Myocyte (in vitro differentiated cells): ENCODE results near the gene HDAC9. TPM values are rescaled to one million over a fixed set of nuclear protein-coding genes. Genes with fewer than 3 reads are reported as not detected.

ENCODE experiments used
- DNase-seq: peaks from one replicate; pipeline ENCODE4 v3.0.0-alpha.2; 2012; ENCODE audit warnings: low read depth
- polyA plus RNA-seq: library from polyadenylated mRNA; unstranded; fragments of >200 nt; gene quantifications from one replicate; pipeline ENCODE4 v1.2.1, GENCODE V29; 2012; ENCODE audit warnings: missing spikeins
- total RNA-seq: library from RNA; depleted of rRNA; stranded (reverse); fragments of >200 nt; gene quantifications from 2 replicates; pipeline ENCODE4 v1.2.3, GENCODE V29; 2014

Gene HDAC9
- total RNA-seq: 21.0 and 136 TPM in 2 replicates
- polyA plus RNA-seq: 10.6 TPM

DNA sequence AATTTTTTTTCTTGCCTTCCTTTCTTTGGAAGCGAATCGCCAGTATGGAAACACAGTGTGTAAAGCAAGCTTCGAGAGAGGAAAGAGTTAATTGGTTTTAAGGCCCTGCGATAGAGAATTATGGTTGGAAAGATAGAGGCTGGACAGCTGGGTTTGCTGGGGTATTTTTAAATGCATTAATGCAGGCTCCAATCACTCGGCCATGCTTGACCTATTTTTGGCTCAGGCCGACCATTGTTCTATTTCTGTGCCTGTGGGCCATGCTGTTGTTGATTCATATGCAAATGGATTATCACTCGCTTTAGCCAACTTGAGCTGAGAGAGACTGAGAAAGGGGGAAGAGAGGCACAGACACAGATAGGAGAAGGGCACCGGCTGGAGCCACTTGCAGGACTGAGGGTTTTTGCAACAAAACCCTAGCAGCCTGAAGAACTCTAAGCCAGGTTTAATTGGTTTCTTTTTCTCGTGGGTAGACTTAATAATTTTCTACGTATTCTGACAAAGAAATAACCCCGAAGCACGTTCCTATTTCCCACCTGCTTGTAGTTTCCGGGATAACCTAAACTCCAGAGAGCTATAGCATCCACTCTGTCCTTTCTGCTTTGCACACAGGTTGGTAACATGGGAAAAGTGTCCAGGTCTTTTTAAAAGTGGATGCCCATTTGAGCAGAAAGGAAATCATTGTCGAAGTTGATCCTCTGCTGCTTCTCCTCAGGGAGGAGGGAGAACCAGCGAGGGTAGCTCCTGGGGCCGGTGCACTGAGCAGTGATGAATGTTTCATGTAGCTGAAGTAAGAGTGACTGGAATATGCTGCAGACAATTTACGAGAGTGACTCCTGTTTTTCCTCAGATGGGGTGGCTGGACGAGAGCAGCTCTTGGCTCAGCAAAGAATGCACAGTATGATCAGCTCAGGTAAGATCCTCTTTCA lies at the start of gene HDAC9:
TSS of gene HDAC9 (plus strand) at position 338 of the 929 bp plus-strand sequence. CDS start at position 892, 554 bp downstream.
- DNase-seq: peak; percentile 98

DNA sequence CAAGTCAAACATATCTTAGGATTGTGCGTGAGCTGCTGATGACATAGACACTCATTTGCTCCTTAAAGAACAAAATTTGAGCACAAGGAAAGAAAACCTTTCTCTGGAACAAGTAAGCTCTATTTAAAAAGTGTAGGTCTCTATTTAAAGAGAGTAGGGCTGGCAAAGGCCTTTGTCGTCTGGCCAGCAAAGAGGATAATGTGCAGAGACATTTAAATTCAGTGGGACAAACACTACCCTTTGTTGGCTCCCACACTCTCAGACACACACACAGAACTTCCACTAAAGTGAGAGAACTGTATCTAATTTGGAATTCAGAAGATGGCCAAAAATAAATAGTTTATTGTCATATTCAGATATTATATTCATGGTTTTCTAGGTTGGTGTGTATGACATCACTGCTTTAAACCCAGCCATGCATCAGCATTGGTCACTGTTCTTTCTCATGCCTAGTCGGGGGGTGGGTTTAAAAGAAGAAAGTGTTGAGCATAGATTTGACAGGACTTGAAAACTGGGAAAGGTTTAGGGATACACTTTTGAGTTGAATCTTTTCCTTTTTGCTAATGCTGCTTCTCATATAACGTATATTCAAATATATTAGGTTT lies 49.5 kb upstream of the HDAC9 start:
- DNase-seq: no peak

DNA sequence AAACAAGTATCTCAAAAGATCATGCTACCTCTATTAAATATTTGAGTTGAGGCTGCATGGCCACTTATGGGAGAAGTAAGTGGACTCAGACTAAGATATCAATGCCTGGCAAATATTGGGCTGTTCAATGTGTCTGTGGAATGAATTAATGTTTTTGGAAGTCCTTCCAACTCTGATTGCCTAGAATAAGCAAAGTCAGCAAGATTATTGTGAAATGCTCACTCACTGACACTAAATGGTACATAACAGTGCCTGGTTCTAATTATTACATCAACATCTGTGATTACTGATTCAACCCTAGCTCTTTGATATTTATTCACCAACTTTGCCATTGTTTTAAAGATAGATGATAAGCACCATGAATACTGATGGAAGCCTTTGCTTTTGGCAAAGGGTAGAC lies 45.5 kb upstream of the HDAC9 start:
- no peak for DNase-seq

DNA sequence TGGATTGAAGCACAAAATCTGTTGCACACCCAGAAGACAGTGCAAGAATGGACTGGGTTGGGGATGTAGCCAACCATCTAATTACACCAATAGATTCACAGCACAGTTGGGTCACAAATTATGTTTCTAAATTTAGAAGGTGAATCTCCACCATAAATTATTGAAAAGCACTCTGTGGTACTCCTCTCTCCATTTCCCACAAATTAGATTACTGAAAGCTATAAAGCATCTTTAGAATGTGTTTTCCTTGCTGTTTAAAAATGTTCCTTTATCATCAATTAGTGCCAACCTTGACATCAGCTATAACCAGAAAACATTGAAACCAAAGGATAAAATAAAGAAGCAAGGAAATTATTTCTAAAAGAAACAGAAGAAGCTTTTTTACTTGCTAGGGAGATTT lies 39.9 kb upstream of the HDAC9 start:
- DNase-seq: no peak

DNA sequence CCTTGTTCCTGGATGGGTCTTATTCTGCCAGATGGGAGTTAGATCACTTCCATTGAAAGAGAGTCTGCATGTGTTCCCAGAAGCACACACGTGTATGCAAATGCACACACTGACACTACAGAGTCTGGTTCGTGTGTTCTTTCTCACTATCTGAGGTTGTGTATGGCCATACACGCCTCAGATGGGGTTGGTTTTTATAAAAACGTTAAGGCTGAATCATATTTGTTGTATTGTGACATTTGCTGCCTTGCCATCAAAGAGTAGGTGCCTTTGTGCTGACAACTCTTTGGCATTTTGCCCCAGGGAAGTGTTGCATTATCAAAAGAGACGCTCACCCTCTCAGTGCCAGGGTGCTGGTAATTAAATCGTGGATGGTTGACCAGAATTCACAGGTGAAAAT lies 37.7 kb upstream of the HDAC9 start:
- DNase-seq: peak; percentile 20

DNA sequence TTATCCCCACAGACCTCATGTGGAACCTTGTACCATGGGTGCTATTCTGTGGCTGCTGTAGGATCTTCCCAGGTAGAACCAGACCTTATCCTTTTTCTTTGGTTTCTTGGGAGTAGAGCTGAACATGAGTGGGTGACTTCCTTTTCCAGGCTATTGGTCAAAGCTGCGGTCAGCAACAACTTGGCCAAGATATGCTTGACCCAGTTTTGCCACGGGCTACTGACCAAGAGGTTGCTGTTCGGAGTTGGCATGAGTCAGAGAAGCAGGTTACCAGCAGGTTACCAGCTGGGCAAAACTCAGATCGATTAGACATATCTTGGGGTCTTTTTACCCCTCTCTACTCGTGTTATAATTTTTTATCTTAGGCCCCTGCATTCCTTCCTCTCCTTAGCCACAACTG lies 36.7 kb upstream of the HDAC9 start:
- DNase-seq: peak; percentile 28

DNA sequence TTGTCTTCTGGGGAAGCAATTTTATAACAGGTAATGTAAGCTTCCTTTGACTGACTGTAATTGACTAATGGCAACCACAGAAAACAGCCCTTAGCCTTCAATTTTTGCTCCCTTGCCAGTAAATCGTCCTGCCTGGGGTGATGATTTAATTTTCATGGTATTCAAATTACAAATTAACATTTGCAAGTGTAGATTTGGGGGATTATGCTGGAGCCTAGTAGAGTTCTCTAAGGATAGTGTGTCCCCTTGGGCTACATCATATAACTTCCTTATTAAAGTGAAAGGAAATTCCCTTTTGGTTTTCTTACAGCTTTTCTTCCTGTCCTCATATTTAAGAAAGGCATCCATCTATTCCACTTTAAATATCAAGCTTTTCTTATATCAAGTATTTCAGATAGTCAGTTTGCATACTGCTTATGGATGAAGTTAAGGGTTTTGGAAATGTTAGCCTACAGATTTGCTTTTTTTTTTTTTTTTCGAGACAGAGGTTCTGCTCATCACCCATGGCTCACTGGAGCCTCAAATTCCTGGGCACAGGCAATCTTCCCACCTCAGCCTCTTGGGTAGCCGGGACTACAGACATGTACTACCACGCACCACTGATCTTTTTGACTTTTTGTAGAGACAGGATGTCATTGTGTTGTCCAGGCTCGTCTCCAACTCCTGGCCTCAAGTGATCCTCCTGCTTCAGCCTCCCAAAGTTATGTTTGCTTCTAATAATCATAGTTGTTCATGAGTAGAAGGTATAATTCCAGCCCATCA lies 35.9 kb upstream of the HDAC9 start:
- DNase-seq: no peak

DNA sequence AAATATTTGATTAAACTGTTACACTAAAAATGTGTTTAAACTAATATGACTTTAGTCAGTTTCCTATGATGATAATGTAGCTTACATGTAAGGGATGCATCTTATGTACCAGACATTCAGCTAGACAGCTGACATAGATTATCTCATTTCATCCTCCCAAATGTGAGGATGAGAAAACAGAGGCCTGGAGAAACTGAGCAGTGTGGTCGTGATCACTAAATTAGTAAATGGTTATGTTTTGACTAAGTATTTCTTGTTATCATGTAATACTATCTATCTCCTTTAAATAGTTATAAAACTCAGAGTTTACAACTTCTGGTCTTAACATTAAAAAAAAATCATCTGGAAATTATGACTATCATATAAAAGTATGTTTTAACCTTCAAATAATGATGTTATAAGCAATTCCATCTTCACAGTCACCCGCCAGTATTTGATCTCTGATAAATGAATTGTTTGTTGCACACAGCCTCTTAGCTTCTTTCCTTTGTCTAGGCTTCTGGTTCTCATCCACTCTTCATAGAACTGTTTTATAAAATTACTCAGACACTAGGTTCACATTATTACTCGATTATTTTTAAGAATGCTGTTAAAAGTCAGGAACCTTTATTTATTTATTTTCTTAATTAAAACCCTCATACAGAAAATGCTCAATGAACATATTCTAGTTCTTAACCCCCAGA lies 33.6 kb upstream of the HDAC9 start:
- no peak for DNase-seq

DNA sequence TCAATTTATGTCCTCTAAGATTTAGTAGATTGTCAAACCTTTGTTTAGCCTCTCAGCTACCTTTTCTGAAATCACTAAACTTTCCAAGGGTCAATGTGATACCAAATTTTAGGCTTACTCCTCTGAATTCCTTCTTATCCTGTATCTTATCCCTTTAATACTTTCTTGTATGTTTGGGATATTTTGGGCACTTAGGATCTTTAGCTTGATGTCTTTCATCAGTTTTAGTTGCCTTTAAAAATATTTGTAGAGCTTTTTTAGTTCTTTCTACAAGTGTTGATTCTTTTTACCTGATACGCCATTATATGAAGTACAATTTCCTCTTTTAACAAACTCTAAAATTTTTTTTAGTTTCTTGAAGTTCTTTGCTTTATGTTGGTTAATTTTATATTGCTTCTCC lies 30.7 kb upstream of the HDAC9 start:
- DNase-seq: no peak

DNA sequence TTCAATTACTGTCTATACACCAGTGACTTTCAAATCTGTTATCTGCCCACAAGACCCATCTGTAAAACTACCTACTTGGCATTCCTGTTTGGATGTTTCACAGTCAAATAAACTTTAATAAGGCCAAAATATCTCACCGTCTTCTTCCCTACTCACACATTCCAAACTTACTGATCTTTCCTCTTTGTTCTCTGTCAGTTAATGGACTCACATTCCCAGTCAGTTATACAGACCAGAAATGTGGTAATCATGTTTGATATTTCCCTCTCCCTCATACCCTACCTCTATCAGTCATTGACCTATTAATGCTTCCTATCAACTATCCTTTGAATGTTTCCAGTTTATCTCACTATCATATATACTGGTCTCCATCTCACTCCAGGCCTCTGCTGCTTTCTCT lies 28.5 kb upstream of the HDAC9 start:
- DNase-seq: no peak

DNA sequence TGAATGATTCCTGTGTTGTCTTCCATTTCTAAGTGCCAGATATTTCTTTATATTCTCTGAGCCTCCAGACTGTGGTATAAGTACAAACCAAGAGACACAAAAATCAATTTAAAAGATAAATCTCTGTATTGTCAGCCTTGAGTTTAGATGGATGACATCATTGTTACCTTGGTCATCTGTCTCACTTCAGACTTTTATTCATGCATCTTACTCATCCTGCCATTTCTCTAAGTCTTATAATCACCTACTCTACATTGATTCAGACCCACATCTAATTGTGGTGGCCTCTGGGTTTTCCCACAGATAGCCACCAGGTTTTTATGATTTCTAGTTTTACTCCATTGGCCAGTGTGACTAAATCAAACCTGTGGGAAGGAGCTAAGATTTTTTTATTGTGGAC lies 26.8 kb upstream of the HDAC9 start:
- DNase-seq: no peak

DNA sequence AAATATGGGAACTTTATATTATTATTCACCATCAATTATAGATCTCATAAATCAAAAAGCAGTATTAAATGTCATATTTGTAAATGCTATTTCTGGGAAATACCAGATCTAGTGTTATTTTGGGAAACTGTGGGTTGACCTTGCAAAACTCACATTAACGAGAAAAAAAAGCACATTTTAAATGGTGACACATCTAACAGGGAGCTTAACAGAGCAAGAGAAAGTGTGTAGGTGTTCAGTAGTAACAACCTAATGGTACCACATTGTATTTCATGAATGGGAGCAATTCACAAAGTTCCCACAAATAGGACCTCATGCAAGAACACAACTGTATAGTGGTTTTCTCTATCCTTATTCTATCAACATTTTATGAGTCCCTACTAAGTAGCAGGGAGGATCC lies 26.2 kb upstream of the HDAC9 start:
- DNase-seq: no peak

DNA sequence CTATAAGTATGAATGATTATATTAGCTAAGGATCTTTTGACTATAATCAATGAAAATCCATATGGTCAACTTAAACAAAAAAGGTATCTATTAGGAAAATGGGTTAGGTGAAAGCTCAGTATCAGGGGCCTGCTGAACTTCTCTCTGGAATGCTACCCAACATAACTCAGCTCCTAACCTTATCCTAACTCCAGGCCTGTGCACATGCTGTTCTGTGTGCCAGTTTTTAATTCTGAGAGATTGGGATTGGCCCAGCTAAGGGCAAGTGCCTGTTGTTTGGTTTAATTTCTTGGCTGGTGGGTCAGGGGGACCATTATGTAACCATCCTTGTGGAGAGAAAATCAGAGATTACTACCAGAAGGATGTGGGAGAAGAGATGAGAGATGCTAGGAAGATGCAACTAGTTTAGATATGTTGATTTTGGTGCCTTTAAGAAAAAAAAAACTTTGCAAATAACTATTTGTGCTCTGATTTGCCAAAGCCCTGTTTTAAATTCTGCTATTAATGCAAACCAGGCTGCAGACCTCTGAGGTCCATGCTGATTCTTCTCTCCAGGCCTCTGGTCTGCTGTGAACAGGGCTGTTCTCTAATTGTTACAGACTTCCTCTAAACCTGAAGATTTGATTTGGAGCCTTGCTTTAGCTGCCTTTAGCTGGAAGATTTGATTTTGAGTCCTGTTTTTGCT lies 23.9 kb upstream of the HDAC9 start:
- no peak for DNase-seq

DNA sequence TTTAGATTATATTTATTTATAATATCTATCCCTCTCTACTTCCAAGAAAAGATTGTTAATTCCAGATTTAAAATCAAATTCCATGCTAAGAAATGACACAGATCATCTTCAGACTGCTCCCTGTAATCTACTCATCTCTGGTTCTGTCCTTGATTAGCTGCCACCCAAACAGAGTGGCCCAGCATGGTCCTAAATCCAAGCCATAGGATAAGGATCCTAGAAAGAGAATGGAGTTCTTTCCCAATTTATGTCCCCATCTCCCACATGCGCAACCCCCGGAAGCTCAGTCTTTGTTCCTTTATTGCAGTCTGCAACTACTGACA lies 23.4 kb upstream of the HDAC9 start:
- DNase-seq: no peak

DNA sequence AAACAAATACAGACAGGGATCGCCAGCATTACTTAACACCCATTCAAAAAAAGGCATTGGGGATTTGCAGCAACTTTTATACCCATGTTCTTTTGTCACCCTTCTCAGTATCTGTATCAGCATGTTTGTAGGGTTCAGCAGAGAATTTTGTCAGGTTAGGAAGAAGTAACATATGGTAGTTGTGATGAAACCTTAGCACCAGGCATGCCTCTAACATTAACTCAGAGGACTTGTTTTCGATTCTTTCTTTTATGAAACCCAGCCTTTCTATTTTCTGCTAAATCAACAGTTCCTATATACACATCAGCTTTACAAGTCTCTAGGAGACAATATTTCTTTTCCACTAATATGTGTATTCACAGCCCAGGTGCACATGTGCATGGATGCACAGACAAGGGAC lies 22.4 kb upstream of the HDAC9 start:
- DNase-seq: no peak

DNA sequence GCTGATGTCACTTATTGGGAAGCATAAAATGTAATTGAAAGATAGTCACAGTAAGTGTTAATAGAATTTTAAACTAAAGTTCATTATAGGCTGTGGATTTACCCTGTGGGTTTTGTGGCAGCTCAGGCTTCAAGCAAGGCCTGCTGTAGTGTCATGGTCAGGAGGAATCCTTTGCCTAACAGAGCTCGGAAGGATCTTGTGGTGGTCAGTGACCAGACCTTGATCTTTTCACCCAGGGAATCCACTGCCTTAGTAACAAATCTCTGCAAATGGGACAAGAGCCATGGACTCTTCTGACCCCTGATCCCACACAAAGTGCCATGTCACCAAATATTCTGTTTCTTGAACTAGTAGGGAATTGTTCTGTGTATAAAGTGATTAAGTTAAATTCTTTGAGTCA lies 20.6 kb upstream of the HDAC9 start:
- peak; percentile 62 for DNase-seq

DNA sequence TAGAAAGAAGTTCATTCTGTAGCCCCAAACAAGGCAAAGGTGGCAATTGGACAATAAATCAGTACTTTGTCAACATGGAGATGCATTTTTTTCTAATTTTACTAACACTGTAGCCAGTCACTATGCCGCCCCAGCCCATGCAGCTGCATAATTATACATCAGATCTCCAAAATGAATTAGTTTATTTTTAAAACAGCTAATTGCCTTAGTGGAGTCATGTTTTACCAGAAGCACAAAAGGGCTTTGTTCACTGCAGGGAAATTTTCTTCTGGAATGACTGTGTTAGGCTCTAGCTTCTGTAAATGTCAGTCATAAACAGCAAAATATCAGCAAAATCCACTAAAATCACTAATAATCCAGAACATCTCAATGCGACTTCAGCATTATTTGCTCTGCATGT lies 20.1 kb upstream of the HDAC9 start:
- DNase-seq: no peak

DNA sequence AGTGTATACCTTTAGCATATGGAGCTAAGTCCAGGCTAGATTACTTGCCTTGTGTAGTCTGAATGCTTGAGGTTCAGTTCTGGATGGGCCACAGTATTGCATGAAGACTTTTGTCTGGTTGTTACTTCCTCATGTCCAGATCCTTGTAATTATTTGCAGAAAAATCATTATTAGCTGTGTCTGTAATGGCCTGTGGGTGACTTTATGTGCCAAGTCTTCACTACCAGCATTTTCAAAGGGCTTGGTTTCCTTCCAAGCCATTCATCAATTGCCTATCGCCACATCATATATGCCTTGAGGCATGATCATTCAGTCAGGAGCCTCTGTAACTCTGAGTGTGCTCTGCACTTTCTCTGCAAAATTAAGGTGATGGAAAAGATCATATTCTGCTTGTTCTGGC lies 13.8 kb upstream of the HDAC9 start:
- DNase-seq: no peak

DNA sequence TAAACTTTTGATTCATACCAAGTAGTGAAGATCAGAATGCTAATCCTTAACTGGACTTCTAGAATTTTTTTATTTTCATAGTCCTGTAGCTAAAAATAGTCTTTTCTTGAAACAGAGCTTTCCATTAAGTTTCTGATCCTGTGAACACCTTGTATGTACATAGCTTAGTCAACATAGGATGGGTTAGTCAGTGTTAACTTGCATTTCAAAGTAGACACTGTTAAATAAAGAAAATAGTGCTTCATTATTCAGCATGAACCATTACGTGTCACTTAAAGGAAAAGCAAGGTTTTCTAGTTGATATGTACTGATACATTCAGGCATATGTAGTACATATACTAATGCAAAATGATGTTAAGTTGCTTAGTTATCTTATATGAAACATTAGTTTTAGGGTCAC lies 7.5 kb upstream of the HDAC9 start:
- DNase-seq: no peak

DNA sequence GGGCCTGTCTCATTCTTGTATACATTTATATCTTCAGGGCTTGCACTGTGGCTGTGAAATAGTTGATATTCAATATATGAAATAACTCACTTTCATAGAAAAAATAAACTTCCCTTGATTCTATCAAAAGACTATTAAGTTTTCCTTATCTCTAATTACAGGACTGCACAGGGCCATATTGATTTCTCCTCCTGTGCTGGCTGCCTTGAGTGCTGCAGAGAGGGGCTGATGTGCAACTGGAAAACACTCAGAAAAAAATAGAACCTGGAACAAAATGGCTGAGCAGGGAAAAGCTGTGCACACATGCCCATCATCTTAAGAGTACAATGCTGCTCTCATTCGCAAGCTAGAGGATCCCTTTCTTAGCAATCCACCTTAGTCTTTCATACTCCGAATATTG lies 5.9 kb upstream of the HDAC9 start:
- DNase-seq: no peak

DNA sequence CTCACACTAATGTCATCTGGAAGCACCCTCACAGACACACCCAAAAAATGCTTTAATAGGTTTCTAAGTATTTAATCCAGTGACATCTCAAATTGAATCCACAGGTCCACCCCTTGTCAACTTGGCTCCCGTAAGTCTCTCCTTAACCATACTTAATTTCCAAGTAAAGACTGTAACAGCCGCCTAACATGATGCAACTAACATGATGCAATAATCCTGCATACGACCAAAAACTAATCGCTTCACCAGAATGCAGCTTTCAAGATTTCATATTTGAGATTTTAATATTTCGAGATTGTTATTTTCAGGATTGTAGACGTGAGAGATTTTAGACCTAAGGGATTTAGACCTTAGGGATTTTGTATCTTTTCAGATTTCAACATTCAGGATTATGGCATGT lies 3.7 kb upstream of the HDAC9 start:
- no peak for DNase-seq
